GM12872 (cell line): ENCODE results near the gene ARF3.

Experiments
- TF ChIP-seq, protein P1 (sequence below): IDR thresholded peaks from 3 replicates; pipeline ENCODE4 v1.5.1; 2011; ENCODE audit warnings: low read depth, mild to moderate bottlenecking, low read length, moderate library complexity; ENCODE audit not compliant: insufficient read depth

Gene ARF3

DNA sequence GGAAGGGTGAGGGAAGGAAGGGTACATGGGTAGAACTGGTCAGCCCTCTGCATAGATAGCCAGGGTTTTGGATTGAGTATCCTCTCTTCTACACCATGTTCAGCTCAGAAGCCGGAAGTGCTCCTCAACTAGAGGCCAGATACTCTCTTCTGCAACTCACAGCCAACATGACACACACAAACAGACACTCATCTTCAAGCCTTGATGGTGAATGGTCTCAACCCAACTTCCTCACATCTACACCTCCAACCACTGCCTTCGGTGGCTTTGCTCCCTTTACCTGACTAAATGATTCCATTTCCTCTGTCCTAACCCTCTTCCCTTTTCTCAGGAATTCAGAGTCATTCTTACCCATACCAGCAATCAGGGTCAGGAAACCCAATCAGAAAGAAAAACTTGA, 24.4 kb downstream of the ARF3 start:
- TF ChIP-seq, protein P1, sequence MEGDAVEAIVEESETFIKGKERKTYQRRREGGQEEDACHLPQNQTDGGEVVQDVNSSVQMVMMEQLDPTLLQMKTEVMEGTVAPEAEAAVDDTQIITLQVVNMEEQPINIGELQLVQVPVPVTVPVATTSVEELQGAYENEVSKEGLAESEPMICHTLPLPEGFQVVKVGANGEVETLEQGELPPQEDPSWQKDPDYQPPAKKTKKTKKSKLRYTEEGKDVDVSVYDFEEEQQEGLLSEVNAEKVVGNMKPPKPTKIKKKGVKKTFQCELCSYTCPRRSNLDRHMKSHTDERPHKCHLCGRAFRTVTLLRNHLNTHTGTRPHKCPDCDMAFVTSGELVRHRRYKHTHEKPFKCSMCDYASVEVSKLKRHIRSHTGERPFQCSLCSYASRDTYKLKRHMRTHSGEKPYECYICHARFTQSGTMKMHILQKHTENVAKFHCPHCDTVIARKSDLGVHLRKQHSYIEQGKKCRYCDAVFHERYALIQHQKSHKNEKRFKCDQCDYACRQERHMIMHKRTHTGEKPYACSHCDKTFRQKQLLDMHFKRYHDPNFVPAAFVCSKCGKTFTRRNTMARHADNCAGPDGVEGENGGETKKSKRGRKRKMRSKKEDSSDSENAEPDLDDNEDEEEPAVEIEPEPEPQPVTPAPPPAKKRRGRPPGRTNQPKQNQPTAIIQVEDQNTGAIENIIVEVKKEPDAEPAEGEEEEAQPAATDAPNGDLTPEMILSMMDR, result no peak

DNA sequence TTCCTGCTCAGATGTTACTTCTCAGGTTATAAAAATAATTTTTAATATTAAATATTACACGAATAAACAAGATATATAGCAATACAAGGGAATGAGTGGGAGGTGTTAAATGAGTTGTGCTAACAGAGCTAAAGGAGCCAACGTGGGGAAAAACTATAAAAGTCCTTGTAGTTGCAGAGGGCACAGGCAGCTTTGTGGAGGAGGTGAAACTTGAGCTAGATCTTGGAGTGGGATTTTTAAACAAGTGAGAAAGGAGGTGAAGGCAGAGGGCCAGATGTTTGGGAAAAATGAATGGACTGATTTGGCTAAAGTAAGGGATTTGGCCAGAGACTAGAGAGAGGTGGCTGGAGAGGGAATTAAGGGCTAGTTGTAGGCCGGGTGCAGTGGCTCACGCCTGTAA, 26.8 kb downstream of the ARF3 start:
- TF ChIP-seq, protein P1, result no peak

DNA sequence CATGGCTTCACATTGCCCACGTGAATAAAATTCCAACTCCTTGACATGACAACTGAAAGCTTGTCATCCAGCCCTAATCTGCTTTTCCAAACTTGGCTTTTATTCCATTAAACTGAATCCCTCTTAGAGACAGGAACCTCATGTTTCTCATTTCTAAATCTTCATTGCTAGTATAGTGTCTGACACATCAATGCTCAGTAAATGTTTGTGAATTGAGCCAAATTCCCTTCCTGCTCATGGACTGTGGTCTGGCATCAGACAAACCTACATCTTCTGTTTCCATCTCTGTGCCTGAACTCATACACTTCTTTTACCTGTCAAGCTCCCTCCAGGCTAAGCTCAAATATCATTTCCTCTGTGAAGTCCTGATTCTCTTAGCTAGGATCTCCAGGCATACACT, 27.7 kb downstream of the ARF3 start:
- TF ChIP-seq, protein P1, result no peak

DNA sequence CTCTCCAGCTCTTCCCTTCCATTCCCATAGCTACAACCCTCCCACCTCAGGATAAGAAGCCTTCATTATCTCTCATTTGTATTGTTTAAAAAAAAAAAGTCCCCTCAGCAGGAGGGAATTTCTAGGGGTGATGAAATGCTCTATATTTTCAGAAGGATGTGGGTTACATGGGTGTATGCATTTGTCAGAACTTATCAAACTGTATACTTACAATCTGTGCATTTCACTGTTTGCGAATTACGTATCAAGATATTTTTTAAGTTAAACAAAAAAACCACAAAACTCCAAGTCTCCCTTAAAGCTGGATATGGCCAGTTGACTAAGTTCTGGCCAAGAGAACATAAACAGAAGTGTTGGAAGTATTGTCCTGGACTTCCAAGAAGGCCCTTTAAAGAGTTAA, 30.0 kb downstream of the ARF3 start:
- TF ChIP-seq, protein P1, result no peak

DNA sequence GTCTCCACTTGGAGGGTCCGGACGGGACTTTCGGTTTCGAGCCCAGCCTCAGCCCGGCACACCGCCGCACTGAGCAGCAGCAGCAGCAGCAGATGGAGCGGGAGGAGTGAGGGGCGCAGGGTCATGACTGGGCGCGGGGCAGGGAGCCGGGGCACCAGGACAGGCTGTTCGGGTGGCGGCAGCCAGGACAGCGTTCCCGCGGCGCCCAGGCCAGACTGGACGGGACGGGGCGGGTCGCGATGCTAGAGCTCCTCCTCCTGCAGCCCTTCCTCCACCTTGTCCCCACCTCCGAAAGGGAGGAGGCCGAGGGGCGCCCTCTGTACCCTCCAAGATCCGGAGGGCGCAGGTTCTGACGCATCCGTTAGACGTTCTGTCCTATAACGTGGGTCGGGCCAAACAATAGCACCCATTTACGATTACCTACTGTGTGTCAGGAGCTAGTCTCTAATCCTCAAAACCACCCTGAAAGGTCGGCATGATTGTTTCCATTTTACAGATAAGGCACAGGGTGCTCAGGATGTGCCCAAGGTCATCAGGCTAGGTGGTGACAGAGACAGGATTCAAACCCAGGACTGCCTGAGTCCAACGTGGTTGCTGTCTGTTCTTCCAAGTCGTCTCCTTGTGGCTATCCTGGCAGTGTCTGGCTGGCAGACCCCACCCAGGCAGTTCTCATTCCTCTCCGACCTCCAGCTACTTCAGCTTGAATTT, 31.8 kb downstream of the ARF3 start, which contains the start of gene FKBP11:
Gene FKBP11 (minus strand): TSS at position 189 of the 708 bp plus-strand sequence. CDS start 64 bp downstream, at position 125.
- TF ChIP-seq, protein P1, result no peak

DNA sequence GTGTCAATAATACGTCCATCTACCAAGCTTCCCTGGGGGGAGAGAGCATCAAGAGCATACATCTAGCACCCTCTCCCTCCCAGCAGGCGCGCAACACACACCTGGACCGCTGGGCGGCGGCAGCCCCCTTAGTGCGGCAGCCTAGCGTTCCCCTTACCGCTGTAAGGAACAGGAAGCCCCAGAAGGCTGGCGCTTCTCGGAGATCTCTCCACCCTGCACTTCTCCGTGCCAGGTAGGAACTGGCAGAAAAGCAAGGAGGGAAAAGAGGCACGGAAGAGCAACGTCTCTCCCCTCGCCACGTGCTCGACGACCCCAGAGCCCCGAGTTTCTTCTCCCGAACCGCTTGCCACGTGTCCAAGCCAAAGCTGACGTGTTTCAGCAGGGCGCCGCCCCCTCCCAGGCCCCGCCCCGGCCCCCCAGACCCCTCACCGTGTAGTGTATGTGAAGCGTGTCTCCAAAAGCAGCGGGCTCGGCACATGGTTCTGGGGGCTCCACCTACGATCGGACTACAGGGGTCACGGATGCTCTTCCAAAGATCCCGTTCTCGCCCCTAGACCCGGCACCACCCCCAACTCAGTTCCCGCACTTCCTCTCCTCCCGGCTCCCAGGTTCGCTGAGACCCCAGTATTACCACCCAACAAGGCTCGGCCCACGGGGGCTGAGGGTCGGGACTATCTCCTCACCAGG, 32.5 kb downstream of the ARF3 start:
- TF ChIP-seq, protein P1, result peak; percentile 93

DNA sequence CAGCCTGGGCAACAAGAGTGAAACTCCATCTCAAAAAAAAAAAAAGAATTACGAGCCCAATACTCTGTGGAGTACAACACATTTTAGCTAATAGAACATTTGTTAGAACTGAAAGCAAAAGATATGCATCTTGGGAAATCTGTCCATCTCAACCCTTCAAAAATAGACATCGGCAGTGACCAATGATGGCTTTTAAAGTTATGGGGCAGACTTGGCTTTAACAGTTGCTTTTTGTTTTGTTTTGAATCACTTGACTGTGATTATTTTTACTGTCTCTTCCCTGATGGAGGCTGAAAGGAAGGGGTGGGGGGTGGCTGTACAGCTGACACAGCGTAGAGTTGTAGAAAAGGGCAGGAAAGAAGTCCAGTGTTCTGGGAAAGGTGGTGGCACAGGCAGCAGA, 34.2 kb downstream of the ARF3 start:
- TF ChIP-seq, protein P1, result no peak
